ENCODE measurements around the gene NFIX.

The NFIX gene

GRCh38 chr19:13007292-13008045 lies 12.2 kb downstream of the NFIX start:
- DNase-seq (ENCODE audit: low read depth, low spot score): no peak

- no peak for DNase-seq (ENCODE audit: low read depth, low spot score)
Measured at GRCh38 chr19:13008926-13009787, 13.9 kb downstream of the NFIX start.

GRCh38 chr19:13010038-13010991 lies 15.0 kb downstream of the NFIX start:
- no peak for DNase-seq (ENCODE audit: low read depth, low spot score)

GRCh38 chr19:13010992-13011652 lies 15.8 kb downstream of the NFIX start:
- DNase-seq (ENCODE audit: low read depth, low spot score): no peak

- no peak for DNase-seq (ENCODE audit: low read depth, low spot score)
Measured at GRCh38 chr19:13011653-13012389, 16.5 kb downstream of the NFIX start.

GRCh38 chr19:13012390-13012689 lies 17.1 kb downstream of the NFIX start:
- no peak for DNase-seq (ENCODE audit: low read depth, low spot score)

- no peak for DNase-seq (ENCODE audit: low read depth, low spot score)
Measured at GRCh38 chr19:13012690-13013608, 17.7 kb downstream of the NFIX start.

GRCh38 chr19:13013649-13014048 lies 18.4 kb downstream of the NFIX start:
- DNase-seq (ENCODE audit: low read depth, low spot score): no peak

- no peak for DNase-seq (ENCODE audit: low read depth, low spot score)
Measured at GRCh38 chr19:13014101-13014920, 19.0 kb downstream of the NFIX start.

- no peak for DNase-seq (ENCODE audit: low read depth, low spot score)
Measured at GRCh38 chr19:13014921-13015280, 19.6 kb downstream of the NFIX start.

- no peak for DNase-seq (ENCODE audit: low read depth, low spot score)
Measured at GRCh38 chr19:13015361-13016223, 20.3 kb downstream of the NFIX start.

- no peak for DNase-seq (ENCODE audit: low read depth, low spot score)
Measured at GRCh38 chr19:13016245-13016627, 21.0 kb downstream of the NFIX start.

GRCh38 chr19:13016628-13017305 lies 21.5 kb downstream of the NFIX start:
- no peak for DNase-seq (ENCODE audit: low read depth, low spot score)

- DNase-seq (ENCODE audit: low read depth, low spot score): no peak
Measured at GRCh38 chr19:13017306-13018034, 22.2 kb downstream of the NFIX start.

- no peak for DNase-seq (ENCODE audit: low read depth, low spot score)
Measured at GRCh38 chr19:13018035-13018914, 23.0 kb downstream of the NFIX start.

GRCh38 chr19:13019332-13019731 lies 24.1 kb downstream of the NFIX start:
- DNase-seq (ENCODE audit: low read depth, low spot score): no peak

Data from brain pericyte (primary cell).